Stimulated activated CD8-positive, alpha-beta memory T cell treated with anti-CD3 and anti-CD28 coated beads, Interleukin-4, amount 100 ng/mL, for 24 hours (primary cell): ENCODE measurements around the gene TSHZ1.

ENCODE experiments used
- DNase-seq: peaks from one replicate; pipeline ENCODE4 v3.0.0-alpha.2; 2020; ENCODE audit warnings: low read depth

The TSHZ1 gene

DNA sequence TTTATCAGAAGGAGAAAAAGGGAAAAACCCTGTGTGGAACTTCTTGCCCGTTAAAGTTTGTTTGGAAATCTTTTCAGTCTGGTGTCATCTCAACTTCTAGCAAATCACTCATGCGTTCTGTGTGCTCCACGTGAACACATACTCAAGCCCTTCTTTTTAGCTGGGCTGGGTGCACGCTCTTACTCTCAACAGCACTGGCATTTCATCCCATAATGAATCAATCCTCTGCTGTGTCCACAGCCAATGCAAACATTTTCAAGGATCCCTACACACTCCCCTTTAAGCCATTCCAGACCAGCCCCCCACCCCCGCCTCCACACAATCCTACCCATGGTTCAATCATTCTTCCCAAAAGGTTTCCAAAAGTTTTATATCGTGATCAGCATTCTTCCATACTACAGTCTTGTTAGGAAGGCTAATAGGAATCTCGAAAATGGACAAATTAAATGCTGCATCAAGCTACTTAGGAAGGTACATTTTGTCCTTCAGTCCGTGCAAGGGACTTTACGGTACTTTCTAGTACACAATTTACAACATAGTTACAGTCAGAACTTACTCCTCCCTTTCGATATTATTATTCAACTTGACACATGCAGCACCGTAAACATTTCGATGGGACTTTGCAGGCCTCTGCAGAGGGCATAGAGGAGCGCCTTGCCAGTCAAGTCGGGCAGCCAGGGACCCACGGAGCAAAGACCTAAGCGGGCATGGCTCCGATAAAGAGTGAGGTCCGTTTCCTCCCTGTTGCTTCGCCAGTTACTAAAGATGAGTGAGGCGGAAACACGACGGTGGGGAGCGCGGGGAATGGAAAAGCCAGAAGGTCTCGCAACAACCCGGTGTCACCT lies 3.1 kb upstream of the TSHZ1 start:
- DNase-seq: no peak

DNA sequence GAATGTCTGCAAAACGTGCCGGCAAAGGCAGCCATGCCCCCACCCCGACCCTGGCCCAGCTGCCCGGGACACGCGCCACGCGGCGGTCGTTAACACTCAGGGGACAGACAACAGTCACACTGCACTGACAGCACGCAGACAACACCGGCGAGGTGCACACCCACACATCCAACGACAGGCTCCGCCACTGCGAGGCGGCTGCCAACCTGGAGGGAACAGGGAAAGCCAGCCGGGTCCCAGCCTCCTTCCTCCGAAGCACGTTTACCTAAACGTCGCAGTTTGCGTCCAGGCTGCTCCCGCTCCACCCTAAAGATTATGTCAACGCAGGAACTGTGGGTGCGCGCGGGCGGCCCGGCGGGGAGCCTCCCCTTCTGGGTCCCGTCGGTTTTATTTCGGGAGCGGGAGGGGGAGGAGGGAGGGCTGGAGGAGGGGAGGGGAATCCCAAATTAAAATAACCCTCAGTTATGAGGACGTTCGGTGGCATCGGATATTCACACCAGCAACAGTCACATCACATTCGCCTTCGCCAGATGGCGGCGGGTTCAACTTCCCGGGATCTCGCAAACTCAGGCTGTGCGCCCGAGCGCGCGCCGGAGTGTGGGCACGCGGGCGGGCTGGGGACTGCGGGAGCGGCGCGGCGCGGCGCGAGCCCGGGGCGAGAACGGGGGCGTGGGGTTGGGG lies 2.3 kb upstream of the TSHZ1 start:
- DNase-seq: no peak

DNA sequence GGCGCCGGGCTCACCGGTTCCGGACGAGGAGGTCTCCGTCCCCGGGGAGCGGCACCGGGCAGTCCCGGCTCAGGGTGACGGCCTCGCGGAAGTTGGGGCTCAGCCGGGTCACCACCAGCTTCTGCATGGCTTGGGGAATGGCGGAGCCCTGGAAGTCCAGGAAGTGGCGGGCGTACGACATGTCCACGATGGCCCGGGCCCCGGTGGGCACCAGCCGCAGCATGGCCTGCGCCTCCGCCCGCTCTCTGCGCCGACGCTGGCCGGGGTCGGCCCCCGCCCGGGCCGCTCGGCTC lies 1.8 kb upstream of the TSHZ1 start:
- DNase-seq: no peak

DNA sequence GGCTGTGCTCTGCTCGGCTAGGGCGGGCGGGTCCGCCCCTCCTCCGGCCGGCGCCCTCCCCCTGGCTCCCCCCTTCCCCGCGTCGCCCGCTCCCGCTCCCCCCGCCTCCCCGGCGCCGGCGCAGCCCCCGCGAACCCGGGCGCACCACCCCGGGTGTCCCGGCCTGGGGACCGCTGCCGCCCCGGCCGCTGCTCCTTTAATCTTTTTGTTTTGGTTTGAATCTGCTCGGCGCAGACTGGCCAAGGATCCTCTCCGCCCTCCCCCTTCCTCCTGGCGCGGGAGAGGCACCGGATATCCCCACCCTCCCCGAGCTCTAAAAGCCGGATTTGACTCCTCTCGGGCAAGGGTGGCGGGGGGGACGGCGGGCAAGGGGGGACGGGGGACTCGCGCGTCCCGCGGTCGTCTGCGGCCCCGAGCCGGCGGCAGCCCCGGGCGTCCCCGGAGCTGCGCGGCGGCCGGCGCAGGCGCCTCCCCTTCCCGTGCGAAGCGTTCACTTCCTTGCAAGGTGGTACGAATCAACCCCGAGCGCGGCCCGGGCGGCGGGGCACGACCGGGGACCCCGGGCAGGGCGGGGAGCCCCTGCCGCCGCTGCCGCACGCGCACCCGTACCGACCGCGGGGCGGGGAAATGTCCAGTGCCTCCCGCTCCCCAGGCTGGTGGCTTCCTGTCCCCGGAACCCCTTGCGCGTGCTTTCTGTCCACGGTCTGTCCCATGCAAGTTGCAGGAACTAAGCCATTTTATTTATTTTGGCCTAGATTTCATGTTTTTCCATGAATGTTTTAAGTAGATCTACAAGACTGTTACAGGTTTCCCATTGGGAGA lies 1.3 kb upstream of the TSHZ1 start, which contains the start of gene PTGR3:
PTGR3 (minus strand) TSS at position 11 of the 822 bp plus-strand sequence. CDS start 81 bp downstream, outside the sequence.
- DNase-seq: peak; percentile 65

DNA sequence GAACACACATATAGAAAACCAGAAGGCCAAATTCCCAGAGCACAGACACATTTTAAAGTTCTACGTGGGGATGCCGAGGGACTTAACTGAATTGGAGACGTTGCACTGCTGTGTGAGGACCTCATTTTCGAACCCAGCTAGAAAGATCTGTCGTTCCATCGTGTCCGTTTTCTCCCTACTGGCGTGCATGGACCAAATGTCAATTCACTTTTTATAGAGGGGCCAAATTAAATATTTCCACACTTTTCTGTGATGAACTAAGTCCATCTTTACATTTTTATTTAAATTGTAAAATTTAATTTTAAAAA lies 692 bp upstream of the TSHZ1 start:
- no peak for DNase-seq

DNA sequence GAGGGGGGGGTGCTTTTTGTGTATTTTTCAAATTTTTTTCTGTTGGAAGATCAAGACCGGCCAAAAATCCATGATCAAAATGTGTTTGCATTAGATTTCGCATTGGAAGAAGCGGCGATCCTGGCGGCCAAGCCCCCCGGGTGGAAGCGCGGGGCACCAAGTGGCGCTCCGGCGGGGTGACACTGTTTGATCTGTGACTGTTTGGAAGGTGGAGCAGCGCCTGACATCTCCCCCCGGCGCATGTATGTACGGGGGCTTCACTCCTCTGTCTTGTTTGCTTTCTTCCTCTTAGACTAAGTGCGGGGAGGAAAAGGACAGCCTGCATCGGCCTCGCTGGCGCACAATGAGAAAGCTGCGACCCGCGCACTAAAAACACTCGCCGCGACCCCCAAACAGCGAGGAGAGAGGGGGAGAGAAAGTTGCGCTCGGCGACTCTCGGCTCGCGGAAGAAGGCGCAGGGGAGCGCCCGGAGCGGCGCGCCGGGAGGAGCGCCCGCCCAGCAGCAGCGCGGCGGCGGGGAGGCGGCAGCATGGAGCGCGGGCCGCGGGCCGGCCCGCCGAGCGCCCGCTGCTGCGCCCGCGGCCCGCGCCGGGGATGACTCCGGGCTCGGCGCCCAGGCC lies 515 bp downstream of the TSHZ1 start:
- DNase-seq: no peak

DNA sequence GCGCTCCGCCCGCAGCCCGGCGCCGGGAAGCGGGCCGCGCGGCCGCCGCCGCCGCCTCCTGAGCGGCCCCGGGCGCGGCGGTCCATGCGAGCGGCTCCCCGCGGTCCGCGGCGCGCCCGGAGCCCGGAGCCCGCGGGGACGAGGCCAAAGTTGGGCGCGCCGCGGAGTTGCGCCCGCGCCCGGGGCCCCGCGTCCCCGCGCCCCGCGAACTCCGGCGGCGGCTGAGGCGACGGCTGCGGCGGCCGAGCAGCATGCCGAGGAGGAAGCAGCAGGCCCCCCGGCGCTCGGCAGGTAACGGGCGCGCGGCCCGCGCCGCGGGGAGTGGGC lies 992 bp downstream of the TSHZ1 start:
- DNase-seq: no peak

DNA sequence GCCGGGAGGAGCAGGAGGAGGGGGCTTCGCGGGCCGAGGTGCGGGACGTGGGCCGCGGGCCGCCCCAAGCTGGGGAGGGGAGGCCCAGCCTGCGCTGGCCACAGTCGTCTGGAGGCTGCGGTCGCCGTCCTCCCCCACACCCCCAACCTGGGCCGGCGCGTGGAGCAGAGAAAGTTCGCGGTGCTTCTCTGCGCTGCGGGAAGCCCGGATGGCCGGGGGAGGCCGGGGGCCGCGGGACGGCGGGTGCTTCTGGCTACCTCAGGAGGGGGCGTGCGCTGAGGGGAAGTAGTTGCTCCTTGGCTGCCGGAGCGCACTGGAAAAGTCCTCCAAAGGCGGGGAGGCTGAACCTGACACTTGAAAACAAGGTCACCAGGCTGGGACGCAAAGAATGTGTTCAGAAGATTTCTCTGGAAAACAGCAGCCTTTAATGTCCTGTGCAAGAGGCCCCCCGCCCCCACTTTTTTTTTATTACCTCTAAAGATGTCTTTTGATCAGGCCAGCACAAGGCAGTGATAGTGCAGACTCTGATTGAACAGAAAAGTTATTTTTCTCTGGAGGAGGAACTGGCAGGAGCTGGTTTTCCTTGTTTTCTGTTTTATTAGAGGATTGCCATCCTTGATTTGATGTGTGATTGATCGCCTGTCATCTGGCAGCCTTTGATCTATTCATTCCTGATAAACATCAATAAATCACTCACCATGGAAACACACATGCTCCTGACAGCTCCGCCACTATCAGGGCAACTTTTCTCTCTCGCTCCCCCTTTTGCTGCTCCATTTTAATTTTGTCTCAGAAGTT lies 1.6 kb downstream of the TSHZ1 start:
- no peak for DNase-seq

DNA sequence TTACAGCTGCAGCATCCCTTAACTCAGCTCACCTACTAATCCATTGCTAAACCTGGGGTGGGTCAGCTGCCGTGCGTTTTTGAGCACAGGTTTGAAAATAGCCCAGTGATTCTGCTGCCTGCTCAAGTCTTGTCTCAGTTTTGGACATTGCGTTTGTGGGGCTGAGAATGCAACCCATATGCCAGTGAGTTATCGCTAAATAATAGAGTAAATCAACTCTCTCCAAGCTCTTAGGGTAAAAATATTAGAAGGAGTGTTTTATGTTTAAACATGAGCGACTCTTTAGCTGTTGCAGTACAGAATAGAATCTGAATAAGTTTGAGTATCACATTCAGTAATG lies 2.1 kb downstream of the TSHZ1 start:
- DNase-seq: no peak

DNA sequence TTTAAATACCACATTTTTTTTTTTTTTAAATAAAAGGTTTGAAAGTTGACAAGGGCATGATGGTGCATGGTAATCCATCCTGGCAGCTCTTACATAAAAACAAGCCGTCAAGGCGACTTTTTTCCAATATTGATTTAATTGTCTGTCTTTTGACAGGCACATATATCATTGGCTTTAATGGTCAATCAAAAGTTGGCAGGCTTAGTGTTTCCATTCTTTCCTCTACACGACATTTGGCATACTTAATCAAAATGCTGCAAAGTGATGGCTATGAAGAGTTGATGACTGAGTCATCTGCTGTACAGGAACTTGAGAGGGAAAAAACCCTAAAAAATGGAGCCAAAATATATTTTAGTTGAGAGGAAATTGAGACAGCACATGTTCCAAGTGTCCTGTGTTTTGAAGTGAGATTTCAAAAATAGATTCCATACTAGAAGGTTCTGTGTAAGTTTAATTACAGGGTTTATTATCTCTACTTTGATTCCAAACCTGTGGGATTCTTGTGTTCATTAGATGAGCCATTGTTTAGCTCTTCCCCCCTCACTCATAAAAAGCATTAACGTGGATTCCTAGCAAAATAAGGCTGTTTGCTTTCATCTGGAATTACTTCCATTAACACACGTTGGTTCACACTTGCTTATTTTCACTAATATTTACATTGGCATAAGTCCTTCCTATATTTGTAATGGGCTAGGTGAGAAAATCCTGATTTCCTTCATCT lies 3.2 kb downstream of the TSHZ1 start:
- DNase-seq: no peak

DNA sequence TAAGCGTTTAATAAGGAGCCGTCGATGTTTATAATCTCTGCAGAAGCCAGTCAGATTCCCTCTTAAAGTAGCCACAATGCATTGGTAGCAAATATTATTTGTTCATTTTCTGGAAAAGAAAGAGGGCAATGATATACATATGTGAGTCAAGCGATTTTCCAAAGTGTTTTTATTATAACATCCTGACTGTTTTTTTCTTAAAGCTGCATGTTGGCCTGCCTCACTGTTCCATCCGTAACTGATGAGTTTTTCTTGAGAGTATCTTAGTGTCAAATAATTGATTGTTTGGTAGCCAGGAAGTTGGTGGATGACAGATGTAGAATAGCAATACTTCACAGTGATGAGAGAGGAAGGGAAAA lies 3.7 kb downstream of the TSHZ1 start:
- no peak for DNase-seq

DNA sequence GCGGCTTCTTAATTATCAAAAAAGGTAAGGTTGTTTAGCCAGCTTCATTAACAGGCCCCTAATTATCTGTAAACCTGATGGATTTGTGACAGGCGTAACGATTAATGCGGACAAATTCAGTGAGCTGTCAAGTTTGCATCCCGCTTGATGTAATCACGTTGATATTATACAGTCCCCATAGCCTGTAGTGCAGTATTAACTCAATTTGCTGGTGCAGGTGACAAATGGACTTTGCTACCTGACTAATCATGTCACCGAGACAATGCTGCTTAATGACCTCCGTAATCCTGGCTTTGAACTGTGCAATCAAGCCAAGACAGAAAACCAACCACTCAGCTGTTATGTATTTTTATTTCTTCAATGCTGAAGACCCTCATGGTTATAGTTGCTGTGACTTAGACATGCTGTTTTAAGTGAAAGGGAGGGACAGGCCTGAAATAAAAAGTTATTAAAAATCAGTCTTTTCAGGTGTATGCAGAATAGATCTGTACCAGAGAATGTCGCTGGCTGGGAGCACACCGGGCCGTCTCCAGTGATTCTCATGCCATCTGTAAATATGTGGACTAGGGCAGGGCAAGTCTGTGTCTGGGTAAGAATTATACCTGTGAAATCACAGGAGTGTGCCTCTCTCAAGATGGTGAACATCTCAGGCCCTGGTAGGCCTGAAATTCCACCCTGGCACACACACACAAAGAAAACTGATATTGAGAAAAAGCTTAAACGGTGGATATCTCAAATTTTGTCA lies 4.3 kb downstream of the TSHZ1 start:
- DNase-seq: no peak

DNA sequence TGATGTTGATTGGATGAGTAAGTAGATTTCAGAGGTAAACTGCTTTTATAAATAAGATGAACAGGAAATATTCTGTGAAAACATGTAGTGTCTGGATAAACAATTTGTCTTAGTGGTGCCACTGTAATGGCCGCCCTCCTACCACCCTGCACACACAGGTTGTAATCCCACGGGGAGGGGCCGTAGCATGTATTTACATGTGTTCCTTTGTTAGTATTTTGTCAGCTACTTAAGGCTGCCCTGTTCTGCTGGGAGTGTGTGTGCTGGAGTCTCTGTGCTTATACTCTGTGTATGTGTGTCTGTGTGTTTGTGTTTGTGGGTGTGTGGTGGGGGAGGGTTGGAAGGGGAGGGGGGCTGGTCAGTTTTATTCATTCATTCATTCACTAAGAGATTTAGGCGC lies 5.1 kb downstream of the TSHZ1 start:
- DNase-seq: no peak

DNA sequence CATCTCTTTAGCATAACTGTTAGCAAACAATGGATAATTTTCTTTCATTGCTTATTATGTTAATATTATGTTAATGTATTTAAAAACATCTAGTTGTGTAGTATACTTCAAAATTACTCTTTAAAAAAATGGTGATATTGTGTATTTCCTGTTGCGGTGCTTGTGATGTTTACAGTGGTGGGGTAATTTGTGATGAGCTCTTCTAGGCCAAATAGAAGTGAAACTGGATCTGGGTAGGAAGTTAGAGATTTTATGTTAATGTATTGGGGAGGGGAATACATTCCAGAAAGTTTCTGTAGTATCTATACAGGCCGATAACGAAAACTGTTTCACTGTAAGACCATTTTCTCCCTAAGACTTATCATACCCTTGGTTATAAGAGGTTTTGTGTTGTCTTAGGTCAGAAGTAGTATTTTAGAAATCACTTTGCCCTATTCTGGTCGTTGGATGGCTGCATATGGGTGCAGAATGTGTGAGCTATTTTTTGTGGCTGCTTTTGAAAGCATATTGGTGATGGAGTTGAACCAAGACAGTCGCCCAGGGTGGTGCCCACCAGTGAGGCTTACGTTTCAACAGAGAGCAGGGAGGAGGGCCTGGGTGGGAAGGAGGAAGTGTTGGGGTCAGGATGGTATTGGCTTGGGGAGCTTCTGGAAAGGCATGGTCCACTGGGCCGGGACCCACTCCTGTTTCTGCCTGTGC lies 5.8 kb downstream of the TSHZ1 start:
- no peak for DNase-seq

DNA sequence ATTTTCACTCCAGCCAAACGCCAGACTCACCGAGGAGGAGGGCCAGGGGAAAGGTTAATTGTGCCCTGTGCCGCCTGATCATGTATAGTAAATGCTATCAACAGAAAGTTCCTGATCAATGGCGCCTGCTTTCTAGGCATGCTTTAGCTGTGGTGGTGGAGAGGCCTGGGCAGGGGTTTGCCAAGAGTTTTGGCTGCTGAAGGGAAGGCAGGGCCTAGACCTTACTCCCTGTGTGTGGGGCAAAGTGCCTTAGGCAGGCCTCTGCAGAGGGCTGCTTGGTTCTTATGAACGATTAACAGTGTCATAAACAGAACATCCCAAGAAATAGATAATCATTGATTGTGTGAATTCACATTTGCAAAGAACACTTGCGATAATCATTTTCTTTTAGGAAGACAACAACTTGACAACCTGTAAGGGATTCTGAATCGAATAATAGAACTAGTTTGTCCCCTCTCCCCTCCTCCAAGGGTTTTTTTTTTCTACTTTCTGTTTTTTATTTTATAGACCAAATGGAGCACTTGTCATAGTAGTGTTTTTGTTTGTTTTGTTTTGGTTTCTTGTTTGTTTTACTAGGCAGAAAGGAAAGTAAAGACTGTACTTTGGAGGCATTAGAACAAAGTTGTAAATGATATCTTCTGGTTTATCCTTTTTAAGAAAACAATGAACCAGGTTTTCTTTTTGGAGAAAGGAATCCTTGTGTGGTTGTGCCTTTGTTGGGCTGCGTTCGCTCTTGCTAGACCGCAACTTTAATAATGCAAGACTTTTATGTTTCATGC lies 6.5 kb downstream of the TSHZ1 start:
- no peak for DNase-seq

DNA sequence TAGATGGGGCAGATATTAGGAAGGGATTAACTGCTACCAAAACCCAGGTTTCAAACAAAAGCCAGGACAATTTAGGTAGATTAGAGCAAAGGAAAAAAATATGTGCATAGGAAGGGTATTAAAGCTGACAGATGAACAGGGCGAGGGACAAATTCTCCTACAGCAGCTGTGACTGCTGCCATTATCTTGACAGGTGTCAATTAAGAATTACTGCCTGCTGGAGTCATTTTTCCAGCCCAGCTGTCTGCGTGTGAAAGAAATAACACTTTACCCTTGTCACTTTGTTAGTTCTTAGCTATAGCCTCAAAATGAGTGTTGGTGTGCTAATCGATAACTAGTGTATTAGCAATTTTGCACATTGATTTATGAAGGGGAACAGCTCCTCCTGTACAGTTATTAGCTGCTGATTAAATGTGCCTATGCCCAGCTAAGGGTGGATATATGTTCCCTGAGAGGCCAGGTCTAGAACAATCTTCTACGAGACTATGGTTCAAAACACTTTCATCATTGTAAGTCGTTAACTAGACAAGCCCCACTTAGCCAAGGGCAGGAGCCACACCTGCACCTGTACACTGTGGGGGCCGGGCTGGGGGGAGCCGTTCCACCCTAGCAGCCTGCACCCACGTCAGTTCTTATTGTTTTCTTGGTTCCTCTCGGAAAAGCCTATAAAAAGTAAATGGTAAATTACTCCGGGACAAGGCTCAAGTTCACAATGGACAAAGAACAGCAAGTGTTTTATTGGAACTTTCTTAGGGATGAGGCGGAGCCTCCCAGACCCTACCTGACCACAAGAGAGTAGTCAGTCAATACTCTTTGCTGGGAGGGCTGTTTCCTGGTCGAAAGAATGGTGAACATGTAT lies 7.7 kb downstream of the TSHZ1 start:
- no peak for DNase-seq

DNA sequence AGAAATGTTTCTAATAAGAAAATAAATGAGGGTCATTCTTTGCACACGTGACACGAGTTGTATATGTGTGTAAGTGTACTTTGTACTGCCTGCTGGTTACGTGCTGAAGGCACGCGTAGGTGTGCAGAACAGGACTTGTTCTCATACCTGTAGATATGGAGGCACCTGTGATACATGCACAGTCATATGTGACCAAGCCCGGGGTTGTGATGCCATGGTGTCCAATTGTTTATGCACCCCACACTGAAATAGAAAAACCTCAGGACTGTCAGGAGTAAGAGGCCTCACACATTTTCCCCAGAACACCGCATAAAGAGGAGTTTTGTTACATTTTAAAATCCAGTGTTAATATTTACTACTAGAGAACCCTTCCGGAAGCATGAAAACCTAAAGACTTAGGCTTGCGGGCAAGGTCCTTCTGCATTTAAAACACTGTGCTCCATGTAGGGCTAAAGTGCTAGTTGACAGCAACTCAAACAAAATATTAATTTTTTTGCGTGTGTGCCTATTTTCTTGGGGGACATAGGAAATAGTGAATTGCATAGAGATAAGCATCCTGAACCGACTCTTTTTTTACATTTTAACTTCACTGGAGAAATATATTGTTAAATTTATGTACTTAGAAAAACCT lies 9.3 kb downstream of the TSHZ1 start:
- DNase-seq: no peak
